ENCODE data around the gene SLCO4C1.

DNA sequence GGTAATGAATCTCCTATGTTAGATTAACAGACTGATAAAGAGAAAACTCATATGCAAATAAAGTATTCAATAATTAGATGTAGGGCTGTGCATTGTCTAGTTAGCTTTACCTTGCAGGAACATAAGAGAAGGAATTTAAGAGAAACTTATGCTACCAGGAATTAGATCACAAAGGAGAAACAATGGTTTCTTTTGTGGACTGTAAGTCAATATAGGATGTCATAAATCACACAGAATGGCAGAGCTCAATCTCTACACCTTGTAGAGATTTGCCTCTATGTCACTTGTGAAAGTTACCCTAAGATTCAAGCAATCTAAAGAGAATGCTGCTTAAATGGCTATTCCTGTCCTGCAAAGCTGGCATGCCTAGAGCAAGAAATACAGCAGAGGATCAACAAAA, 26.0 kb downstream of the SLCO4C1 start:
- TF ChIP-seq EZH2 (IDR thresholded peaks at IDR 0.05) (no peak), POLR2AphosphoS5 (IDR thresholded peaks at IDR 0.05; ENCODE audit: borderline replicate concordance, low read depth, low read length) (no peak), FOXP2 (optimal IDR thresholded peaks at IDR 0.05; ENCODE audit: control extremely low read depth, extremely low read length, insufficient read depth) (no peak)

Data from SK-N-MC (cell line).